GM12873 (cell line): ENCODE measurements around the gene MDC1.

Experiments used
- CTCF ChIP-seq: IDR thresholded peaks from 2 replicates; pipeline ENCODE4 v1.5.1; 2012; ENCODE audit warnings: low read depth, mild to moderate bottlenecking, moderate library complexity, low read length, control low read depth; ENCODE audit not compliant: insufficient read depth; ENCODE audit errors: missing control alignments

Gene MDC1

DNA sequence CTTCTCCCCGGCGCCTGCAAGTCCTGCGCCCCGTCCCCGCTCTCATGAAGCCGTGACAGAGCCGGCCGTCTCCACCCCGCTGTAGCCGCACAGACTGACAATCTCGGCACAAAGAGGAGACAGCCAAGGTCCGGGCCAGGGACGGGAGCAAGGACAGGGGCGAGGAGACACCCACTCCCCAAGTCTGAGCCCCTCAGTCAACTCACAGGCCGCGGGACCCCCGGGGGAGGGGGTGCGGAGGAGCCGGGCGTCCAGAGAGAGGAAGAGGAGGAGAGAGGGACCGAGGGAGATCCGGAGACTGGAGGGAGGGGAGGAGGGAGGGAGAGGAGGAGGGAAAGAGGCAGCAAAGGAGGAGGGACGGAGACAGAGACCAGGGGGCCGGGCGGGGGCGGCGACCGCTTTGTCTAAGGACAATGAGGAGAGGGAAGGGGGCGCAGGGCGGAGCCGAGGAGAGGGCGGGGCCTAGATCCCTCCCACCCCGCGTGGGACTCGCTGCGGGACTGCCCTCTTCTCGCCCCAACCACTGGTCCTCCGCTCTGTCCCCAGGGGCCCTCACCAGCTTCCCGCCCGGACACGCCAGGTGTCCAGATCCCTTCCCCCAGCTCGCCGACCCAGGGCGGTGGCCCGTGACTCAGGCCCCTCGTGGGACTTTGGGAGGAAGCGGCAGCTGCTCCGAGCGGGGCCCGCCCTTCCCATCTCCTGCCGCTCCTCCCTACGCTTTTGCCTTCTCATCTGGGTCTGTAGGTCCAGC, 30.0 kb downstream of the MDC1 start:
- no peak for TF ChIP-seq CTCF

- TF ChIP-seq CTCF = no peak
These were observed 30.8 kb downstream of the MDC1 start, which contains the start of gene PPP1R18 for GRCh38 chr6:30686009-30686907. TSS of gene PPP1R18 (minus strand) at chr6:30686645. CDS start at chr6:30686018, 627 bp downstream.

- peak; percentile 56 for TF ChIP-seq CTCF
These were observed 31.7 kb downstream of the MDC1 start for GRCh38 chr6:30685157-30686008.

DNA sequence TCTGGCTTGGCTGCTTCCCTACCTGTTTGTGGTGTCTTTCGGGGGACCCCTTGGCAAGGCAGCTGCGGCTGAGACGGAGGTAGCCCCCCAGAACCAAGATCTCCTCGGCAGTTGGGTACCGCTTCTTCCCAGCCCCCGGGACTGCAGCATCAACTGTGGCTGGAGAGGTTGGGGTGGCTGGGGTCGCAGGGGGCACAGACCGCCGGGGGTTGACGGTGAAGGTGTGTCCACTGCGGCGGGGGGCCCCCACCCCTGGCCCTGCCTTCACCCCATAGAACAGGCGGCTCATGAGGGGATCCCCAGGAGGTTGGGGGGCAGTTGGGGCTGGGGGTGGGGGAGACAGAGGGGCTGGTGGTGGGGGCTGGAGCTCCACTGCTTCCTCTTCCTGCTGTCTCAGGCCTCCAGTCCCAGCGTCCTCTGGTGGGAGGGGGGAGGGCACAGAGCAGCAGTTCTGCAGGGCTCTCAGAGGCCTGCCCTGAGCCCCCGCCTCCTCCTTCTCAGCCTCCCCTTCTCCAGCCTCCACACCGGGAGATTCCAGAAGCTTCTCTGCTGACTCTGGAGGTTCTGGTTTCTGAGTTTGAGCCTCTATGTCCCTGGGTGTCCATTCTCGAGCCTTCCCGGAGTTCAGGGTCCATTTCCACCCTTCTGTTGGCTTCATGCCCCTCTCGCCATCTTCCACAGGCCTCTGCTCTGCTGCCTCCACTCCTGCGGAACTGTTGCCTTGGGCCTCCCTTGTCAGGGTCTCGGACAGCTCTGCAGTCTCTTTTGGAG, 32.5 kb downstream of the MDC1 start:
- no peak for TF ChIP-seq CTCF

DNA sequence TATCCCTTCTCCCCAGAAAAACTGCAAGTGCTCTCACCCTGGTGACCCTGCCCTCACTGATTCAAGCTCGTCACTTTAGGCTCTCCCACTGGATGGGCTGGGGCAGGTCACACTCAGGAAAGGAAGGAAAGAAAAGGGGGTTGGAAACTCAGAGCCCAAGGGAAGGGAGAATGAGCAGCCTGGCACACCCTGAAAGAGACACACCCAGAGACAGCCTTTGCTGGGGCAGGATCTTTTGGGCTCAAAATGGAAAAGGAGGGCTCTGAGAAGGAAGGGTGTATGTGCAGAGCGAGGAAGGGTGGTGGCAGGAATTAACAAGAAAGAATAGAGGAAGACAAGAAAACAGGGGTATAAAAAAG, 33.1 kb downstream of the MDC1 start:
- no peak for TF ChIP-seq CTCF

- TF ChIP-seq CTCF = no peak
These were observed 33.7 kb downstream of the MDC1 start for GRCh38 chr6:30683183-30683979.
